GM21717 (cell line): Measurements from ENCODE around the gene GABRA6.
"Not testable (repeated sequence)": the region's sequence is repeated elsewhere in the genome, so short reads cannot be mapped to it uniquely, and the experiment has no call there.

Source experiments
- ATAC-seq: cut with Tn5 transposase; IDR thresholded peaks from one replicate; pipeline ENCODE4 v1.9.1; 2021; ENCODE audit warnings: mild to moderate bottlenecking, moderate library complexity; ENCODE audit not compliant: unreplicated experiment

Gene GABRA6

GRCh38 chr5:161685461-161685860 is at the start of gene GABRA6:
GABRA6 (plus strand) TSS chr5:161685721; CDS start chr5:161685990, 269 bp downstream.
- no peak for ATAC-seq

DNA sequence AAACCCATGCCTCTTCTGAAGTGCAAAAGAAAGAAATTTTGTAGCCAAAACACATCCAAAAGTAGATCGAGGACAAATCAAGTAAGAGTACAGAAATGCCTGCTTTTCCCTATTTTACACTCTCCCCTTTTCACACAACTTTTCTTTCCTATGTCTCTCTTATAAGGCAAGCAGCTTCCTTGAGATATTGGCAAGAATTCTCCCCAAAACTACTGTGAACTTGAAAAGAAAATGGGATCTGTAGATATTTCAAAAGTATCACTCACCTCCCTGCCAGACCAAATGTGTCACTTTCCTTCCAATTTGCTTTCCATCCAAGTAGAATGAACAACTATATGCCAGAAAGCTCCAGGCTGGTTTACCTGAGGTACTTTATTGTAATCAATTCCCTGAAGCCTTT is 47.9 kb upstream of the GABRA6 start:
- ATAC-seq = no peak

GRCh38 chr5:161641444-161641843 is 44.1 kb upstream of the GABRA6 start:
- no peak for ATAC-seq

- no peak for ATAC-seq
Observed at GRCh38 chr5:161645264-161645663, 40.3 kb upstream of the GABRA6 start.

DNA sequence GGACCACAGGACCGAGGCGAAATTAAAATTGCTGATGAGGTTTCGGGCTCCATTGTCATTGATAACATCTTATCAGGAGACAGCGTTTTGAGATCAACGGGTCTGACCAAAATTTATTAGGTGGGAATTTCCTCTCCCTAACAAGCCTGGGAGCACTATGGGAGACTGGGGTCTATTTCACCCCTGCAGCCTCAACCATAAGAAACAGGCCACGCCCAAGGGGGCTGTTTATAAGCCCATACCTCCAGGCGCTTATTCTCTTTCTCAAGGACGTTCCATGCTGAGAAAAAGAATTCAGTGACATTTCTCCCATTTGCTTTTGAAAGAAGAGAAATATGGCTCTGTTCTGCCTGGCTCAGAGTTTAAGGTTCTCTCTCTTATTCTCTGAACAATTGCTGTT is 33.6 kb upstream of the GABRA6 start:
- not testable (repeated sequence) for ATAC-seq

GRCh38 chr5:161660806-161661205 is 24.7 kb upstream of the GABRA6 start:
- no peak for ATAC-seq

DNA sequence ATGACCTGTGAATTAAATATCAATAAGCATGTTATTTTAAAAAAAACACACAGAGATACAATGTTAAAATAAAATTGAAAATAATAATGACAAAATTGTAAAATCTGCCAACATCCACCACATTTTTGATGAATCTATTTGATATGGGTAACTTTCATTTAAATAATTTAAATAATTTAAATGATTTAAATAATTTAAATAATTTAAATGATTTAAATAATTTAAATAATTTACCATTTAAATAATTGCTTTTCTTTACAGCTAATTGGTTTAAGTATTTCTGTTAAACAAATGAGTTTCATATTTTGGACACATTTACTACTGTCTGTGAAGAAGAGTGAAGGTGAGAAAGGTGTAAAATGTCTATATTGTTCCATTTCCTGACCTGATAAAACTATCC is 22.1 kb upstream of the GABRA6 start:
- ATAC-seq = no peak

GRCh38 chr5:161676103-161676502 is 9.4 kb upstream of the GABRA6 start:
- peak; percentile 74 for ATAC-seq

DNA sequence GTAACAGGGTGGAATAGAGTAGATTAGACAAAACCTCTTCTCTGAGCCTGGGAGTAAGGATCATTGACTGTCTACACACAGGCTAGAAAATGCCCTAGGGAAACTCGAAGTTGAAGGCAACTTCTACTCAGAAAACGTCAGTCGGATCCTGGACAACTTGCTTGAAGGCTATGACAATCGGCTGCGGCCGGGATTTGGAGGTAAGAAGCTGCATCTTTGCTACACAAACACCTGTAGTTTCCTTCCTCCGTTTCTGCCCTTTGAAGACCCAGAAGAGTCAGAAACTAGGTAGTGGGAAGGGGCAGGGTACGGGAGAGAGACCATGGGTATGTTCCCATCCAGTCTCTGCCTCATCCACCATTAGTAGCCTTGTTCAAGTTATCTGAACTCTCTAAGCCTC is 628 bp downstream of the GABRA6 start:
- no peak for ATAC-seq

DNA sequence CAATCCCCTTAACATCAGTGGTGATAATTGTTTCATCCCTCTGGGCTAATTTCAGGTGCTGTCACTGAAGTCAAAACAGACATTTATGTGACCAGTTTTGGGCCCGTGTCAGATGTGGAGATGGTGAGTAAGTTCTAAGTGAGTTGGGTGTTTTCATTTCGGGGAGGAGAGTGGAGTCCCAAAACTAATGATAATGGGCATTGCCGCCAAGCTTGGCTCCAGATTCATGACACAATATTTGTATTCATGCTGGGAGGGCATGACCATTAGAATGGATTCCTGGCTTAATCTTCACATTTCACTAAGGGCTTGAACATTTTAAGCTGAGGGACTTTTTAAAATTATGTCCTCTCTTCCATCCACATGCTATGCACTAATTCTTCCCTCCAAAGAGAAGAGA is 1.4 kb downstream of the GABRA6 start:
- ATAC-seq = no peak

- no peak for ATAC-seq
Observed at GRCh38 chr5:161687316-161687715, 1.8 kb downstream of the GABRA6 start.

- no peak for ATAC-seq
Observed at GRCh38 chr5:161691911-161692310, 6.4 kb downstream of the GABRA6 start.

DNA sequence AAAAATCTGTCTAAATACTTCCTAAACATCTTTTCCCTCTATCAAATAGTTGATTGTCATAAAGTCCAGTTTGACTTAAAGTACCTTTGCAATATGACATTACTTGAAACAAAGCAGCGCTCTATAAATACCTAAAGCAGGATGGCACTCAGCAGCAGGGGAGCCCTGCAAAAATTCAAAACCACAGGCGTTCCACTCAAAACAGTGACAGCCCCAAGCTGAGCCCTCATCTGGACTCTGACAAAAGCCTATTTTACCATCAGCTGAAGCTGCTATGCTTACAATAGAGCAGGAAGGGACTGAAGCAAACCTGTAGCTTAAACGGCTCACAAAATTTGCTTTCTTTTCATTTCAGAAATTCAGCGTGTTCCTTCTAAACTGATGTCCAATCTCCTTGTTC is 11.5 kb downstream of the GABRA6 start:
- no peak for ATAC-seq

- ATAC-seq = no peak
Observed at GRCh38 chr5:161700065-161700464, 14.5 kb downstream of the GABRA6 start.

- no peak for ATAC-seq
Observed at GRCh38 chr5:161703528-161703927, 18.0 kb downstream of the GABRA6 start.

DNA sequence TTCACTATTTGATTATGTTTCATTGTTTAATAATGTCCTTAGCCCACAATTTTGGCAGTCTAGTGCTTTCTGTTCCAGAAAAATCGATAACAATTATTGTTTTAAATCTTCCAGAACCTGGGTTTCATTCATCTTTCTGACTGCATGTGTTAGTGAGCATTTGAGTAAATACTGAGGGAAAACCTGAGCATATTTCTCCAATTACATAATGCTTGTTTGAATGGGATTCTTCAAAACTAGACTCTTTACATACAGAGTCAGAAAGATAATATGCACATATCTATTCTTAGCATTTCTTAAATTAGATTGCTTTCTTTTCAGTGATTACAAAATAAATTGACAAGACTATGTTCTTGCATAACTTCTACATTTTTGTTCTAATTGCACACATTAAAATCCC is 21.9 kb downstream of the GABRA6 start:
- ATAC-seq = no peak

DNA sequence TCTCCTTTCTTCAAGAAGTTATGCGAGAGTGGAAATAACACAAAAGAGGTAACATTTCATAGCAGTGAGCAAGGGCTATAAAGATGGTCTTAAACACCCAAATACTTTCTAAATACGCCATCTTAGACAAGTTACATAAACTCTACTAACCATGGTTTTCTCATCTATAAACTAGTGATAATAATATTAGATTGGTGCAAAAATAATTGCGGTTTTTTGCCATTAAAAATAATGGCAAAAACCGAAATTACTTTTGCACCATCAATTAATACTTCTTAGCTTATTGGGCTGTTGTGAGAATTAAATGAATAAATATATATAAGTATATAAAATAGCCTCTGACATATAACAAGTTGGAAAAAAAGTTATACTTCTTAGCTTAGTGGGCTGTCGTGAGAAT is 23.7 kb downstream of the GABRA6 start:
- no peak for ATAC-seq

DNA sequence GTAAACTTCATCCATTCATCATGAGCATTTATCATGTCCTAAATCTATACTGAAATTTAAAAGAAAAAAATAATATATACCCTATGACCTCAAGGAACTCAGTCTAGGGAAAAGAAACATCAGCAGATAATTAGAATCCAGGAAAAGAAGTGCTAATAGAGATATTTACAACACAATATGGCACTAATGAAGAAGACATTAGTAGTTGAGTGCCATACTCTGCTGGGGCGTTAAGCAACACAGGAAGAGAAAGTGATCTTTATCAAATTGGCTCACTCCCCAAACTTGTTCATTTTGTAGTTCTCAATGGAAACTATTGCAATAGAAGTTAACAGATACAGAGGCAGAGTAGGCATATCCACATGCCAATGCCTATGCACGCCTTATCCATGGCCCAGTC is 27.5 kb downstream of the GABRA6 start:
- ATAC-seq = no peak

DNA sequence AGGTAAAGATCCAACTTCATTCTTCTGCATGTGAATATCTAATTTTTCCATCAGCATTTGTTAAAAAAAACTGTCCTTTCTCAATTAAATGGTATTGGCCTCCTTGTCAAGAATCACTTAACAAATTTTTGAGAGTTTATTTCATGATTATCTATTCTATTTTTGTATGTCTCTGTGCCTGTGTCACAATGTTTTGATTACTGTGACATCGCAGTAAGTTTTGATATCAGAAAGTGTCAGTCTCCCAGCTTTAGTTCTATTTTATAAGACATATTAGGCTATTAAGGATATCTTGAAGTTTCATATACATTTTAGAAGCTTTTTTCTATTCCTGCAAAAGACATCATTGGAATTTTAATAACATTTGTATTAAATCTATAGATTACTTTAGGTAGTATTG is 33.6 kb downstream of the GABRA6 start:
- no peak for ATAC-seq

GRCh38 chr5:161720460-161720859 is 34.9 kb downstream of the GABRA6 start:
- no peak for ATAC-seq

DNA sequence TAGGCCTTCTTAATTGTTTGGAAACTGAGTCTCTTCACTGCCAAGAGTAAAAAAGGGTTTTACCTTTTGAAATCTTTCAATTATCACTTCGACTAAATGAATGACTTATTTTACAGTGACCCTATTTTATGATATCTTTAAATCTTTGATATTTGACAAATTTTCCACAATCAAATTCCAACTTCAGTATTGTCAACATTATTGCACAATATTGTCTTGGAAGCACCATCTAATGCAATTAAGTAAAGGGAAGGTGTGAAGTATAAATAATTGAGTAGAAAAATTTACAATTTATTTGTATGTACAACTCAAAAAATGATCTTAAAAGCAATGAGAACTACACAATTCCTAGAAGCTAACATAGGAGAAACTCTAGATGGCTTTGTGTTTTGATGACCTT is 49.2 kb downstream of the GABRA6 start:
- no peak for ATAC-seq

DNA sequence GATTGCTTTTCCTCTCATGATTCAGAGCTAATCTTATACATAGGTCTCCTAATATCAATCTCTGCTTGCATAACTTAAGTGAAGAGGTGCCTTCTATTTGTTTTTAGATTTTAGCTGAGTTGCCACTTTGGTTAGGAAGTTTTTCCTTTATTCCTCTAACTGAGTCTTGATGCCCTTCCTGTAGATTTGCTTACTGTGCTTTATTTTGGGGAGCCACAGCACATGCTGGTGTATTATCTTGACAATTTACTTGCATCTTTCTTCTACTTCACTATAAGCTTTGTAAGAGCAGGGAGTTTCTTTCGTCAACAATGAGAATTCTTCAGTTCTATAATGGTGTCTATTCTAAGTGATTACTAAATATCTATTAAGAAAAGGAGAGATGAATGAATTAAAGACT is 54.9 kb downstream of the GABRA6 start:
- no peak for ATAC-seq

GRCh38 chr5:161744276-161744675 is 58.8 kb downstream of the GABRA6 start:
- no peak for ATAC-seq

GRCh38 chr5:161745392-161745791 is 59.9 kb downstream of the GABRA6 start:
- no peak for ATAC-seq
